Measurements from ENCODE around the gene EGFR.

EGFR gene

DNA sequence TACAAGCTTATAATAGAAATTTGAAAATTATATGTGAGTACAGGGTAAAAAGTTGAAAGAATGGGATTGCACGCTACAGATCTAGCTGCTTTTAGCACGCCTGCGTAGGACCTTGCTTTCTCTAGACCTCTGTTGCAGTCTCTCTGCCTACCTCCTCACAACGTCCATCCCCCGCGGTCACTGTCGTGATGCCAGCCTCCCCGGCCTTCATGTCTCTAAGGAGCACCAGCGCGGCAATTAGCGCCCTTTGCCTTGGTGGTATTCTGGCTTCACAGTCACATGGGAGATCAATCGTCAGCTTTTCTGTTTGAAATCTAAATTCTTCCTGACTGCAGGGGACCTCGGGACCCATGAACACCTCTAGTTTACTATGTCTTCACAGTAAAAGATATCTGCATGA is 131.3 kb downstream of the EGFR start:
- no peaks in the 10 kb centered on the region for H3K27me3 ChIP-seq (ENCODE audit: control insufficient read depth, insufficient read depth, low read length)
- H3K4me3 ChIP-seq (ENCODE audit: low read length) = no peak overlapping the region
- H3K9me3 ChIP-seq (replicated peaks; ENCODE audit: low read length) = no peaks in the 10 kb centered on the region
- peaks cover 8% of the 10 kb centered on the region for H3K4me1 ChIP-seq (ENCODE audit: control insufficient read depth, insufficient read depth, low read length)
- H3K4me2 ChIP-seq (ENCODE audit: low read length) = no peak overlapping the region
- no peak overlapping the region for H3K9ac ChIP-seq (ENCODE audit: low read depth, low read length)
- peaks cover 87% of the 10 kb centered on the region for H3K36me3 ChIP-seq (ENCODE audit: insufficient read depth, low read length)

- no peak overlapping the region for H3K4me2 ChIP-seq (ENCODE audit: low read length)
- H3K36me3 ChIP-seq (ENCODE audit: insufficient read depth, low read length) = peaks cover 87% of the 10 kb centered on the region
- no peak overlapping the region for H3K9ac ChIP-seq (ENCODE audit: low read depth, low read length)
- H3K4me1 ChIP-seq (ENCODE audit: control insufficient read depth, insufficient read depth, low read length) = peaks cover 9% of the 10 kb centered on the region
- no peaks in the 10 kb centered on the region for H3K27me3 ChIP-seq (ENCODE audit: control insufficient read depth, insufficient read depth, low read length)
- no peak overlapping the region for H3K4me3 ChIP-seq (ENCODE audit: low read length)
- H3K9me3 ChIP-seq (replicated peaks; ENCODE audit: low read length) = no peaks in the 10 kb centered on the region
Observed at GRCh38 chr7:55150709-55151451, 132.1 kb downstream of the EGFR start.

GRCh38 chr7:55152516-55152915 is 133.7 kb downstream of the EGFR start:
- Histone ChIP-seq H3K27me3 (ENCODE audit: control insufficient read depth, insufficient read depth, low read length) (no peaks in the 10 kb centered on the region), H3K4me1 (ENCODE audit: control insufficient read depth, insufficient read depth, low read length) (peaks cover 15% of the 10 kb centered on the region), H3K36me3 (ENCODE audit: insufficient read depth, low read length) (peaks cover 88% of the 10 kb centered on the region), H3K9ac (ENCODE audit: low read depth, low read length) (no peak overlapping the region), H3K4me2 (ENCODE audit: low read length) (no peak overlapping the region), H3K9me3 (replicated peaks; ENCODE audit: low read length) (no peaks in the 10 kb centered on the region), H3K4me3 (ENCODE audit: low read length) (no peak overlapping the region)

GRCh38 chr7:55154096-55154495 is 135.3 kb downstream of the EGFR start:
- H3K4me1 ChIP-seq (ENCODE audit: control insufficient read depth, insufficient read depth, low read length) = peaks cover 11% of the 10 kb centered on the region
- no peak overlapping the region for H3K4me2 ChIP-seq (ENCODE audit: low read length)
- no peaks in the 10 kb centered on the region for H3K9me3 ChIP-seq (replicated peaks; ENCODE audit: low read length)
- no peak overlapping the region for H3K9ac ChIP-seq (ENCODE audit: low read depth, low read length)
- H3K36me3 ChIP-seq (ENCODE audit: insufficient read depth, low read length) = peaks cover 91% of the 10 kb centered on the region
- no peak overlapping the region for H3K4me3 ChIP-seq (ENCODE audit: low read length)
- H3K27me3 ChIP-seq (ENCODE audit: control insufficient read depth, insufficient read depth, low read length) = no peaks in the 10 kb centered on the region

DNA sequence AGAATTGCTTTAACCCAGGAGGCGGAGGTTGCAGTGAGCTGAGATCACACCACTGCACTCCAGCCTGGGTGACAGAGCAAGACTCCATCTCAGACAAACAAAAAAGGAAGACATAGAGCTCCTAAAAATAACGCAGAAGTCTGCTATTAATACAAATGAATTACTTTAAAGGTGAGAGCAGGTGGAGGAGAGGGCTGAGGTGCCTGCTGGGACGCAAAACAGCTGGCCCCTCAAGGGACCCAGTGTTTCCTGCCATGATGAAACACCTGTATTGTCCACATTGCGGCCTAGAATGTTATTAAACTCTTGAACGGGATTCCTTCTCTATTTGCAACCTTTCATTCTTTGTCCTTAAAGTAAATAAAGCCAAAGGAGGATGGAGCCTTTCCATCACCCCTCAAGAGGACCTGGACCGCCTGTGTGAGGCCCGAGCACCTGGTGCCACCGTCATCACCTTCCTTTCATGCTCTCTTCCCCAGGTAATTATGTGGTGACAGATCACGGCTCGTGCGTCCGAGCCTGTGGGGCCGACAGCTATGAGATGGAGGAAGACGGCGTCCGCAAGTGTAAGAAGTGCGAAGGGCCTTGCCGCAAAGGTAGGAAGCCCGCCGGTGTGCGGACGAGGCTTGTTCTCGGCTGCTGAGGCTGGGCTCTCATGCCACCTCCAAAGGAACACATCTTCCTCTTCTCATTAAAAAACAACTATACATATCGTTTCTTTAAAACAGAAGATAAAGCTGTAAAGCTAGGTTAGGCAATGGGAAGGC is 136.7 kb downstream of the EGFR start:
- Histone ChIP-seq H3K9ac (ENCODE audit: low read depth, low read length) (no peak overlapping the region), H3K36me3 (ENCODE audit: insufficient read depth, low read length) (peaks cover 96% of the 10 kb centered on the region)

GRCh38 chr7:55156919-55157763 is 138.3 kb downstream of the EGFR start:
- H3K9ac ChIP-seq (ENCODE audit: low read depth, low read length) = no peak overlapping the region
- no peak overlapping the region for H3K4me2 ChIP-seq (ENCODE audit: low read length)
- H3K36me3 ChIP-seq (ENCODE audit: insufficient read depth, low read length) = peaks cover 97% of the 10 kb centered on the region
- no peaks in the 10 kb centered on the region for H3K27me3 ChIP-seq (ENCODE audit: control insufficient read depth, insufficient read depth, low read length)
- H3K4me1 ChIP-seq (ENCODE audit: control insufficient read depth, insufficient read depth, low read length) = peaks cover 17% of the 10 kb centered on the region
- H3K4me3 ChIP-seq (ENCODE audit: low read length) = no peak overlapping the region
- H3K9me3 ChIP-seq (replicated peaks; ENCODE audit: low read length) = no peaks in the 10 kb centered on the region

More for the DNA sequence above, 136.7 kb downstream of the EGFR start:
- H3K27me3 ChIP-seq (ENCODE audit: control insufficient read depth, insufficient read depth, low read length) = no peaks in the 10 kb centered on the region
- H3K9me3 ChIP-seq (replicated peaks; ENCODE audit: low read length) = no peaks in the 10 kb centered on the region
- H3K4me1 ChIP-seq (ENCODE audit: control insufficient read depth, insufficient read depth, low read length) = peaks cover 13% of the 10 kb centered on the region
- H3K4me3 ChIP-seq (ENCODE audit: low read length) = no peak overlapping the region
- H3K4me2 ChIP-seq (ENCODE audit: low read length) = no peak overlapping the region

DNA sequence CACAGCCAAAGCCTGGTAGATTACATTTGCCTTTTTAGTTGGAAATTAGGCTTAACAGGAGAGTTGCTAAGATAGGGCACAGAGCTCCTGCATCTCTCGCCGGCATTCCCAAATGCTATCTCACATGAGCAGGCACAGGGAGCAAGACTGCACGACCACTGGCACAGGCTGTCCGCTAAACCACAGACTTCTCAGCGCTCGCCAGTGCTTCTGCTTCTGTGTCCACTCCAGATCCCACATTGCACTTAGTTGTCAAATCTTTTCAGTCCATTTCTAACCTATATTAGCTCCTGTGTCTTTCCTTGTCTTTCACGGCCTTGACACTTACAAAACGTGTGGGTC is 138.9 kb downstream of the EGFR start:
- Histone ChIP-seq H3K9me3 (replicated peaks; ENCODE audit: low read length) (no peaks in the 10 kb centered on the region), H3K27me3 (ENCODE audit: control insufficient read depth, insufficient read depth, low read length) (no peaks in the 10 kb centered on the region), H3K4me3 (ENCODE audit: low read length) (no peak overlapping the region), H3K4me1 (ENCODE audit: control insufficient read depth, insufficient read depth, low read length) (peaks cover 17% of the 10 kb centered on the region), H3K4me2 (ENCODE audit: low read length) (no peak overlapping the region), H3K36me3 (ENCODE audit: insufficient read depth, low read length) (peaks cover 97% of the 10 kb centered on the region), H3K9ac (ENCODE audit: low read depth, low read length) (no peak overlapping the region)

DNA sequence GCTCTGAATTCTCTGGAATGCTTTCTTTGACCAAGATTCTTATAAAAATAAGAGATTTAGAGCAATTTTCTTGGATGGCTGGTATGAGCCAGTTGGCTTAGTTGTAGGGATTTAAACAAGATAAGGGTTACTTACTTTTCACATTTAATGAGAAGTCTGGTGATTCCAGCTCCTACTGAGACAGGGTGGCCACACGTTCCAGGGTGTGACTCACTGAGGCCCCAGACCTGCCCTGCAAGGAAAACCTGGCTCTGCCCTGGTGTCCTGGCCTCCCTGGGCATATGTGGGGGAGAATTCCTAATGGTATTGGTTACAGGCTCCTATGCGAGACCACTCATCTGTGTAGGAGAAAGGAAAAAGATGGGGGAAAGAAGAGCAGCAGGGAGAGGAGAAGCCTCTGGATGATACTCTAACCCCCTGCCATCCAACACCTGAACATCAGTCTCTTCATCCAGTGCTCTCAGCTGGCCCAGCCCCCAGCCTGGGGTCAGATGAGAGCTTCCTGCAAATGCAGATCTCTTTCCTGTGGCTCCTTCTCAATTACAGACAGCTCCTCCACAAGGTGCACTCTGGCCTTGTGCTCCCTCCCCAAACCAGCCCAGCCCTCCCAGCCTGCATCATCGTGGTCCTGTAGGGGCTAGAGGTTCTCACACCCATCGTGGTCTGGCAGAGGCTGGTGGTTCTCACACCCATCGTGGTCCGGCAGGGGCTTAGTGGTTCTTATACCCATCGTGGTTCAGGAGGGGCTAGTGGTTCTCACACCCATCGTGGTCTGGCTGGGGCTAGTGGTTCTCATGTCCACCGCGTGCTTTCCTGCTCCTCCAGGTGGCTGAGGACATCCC is 139.9 kb downstream of the EGFR start:
- no peaks in the 10 kb centered on the region for H3K9me3 ChIP-seq (replicated peaks; ENCODE audit: low read length)
- no peak overlapping the region for H3K4me3 ChIP-seq (ENCODE audit: low read length)
- H3K36me3 ChIP-seq (ENCODE audit: insufficient read depth, low read length) = peaks cover 92% of the 10 kb centered on the region
- H3K9ac ChIP-seq (ENCODE audit: low read depth, low read length) = no peak overlapping the region
- no peak overlapping the region for H3K4me2 ChIP-seq (ENCODE audit: low read length)
- H3K27me3 ChIP-seq (ENCODE audit: control insufficient read depth, insufficient read depth, low read length) = no peaks in the 10 kb centered on the region
- H3K4me1 ChIP-seq (ENCODE audit: control insufficient read depth, insufficient read depth, low read length) = peaks cover 17% of the 10 kb centered on the region

DNA sequence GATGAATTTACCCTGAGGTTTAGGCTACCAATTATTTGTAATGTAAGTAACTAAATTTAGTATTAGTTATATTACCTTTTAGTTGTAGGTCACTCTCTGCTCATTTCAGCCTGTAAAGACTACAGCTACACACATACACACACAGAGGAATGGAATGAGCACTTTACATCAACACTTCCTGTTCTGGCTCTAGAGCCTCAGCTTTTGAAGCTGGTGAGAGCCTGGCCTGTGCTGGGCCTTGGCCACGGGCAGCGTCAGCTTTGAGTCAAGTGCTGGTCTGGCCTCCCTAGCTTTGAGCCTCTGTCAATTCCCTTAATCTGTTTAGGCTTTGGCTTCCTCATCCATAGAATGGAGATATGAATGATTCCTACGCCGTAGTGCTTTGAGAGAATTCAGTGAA is 141.7 kb downstream of the EGFR start:
- no peaks in the 10 kb centered on the region for H3K9me3 ChIP-seq (replicated peaks; ENCODE audit: low read length)
- peaks cover 93% of the 10 kb centered on the region for H3K36me3 ChIP-seq (ENCODE audit: insufficient read depth, low read length)
- no peak overlapping the region for H3K9ac ChIP-seq (ENCODE audit: low read depth, low read length)
- H3K4me2 ChIP-seq (ENCODE audit: low read length) = no peak overlapping the region
- no peaks in the 10 kb centered on the region for H3K27me3 ChIP-seq (ENCODE audit: control insufficient read depth, insufficient read depth, low read length)
- H3K4me1 ChIP-seq (ENCODE audit: control insufficient read depth, insufficient read depth, low read length) = peaks cover 17% of the 10 kb centered on the region
- no peak overlapping the region for H3K4me3 ChIP-seq (ENCODE audit: low read length)

- H3K9me3 ChIP-seq (replicated peaks; ENCODE audit: low read length) = no peaks in the 10 kb centered on the region
- H3K36me3 ChIP-seq (ENCODE audit: insufficient read depth, low read length) = peaks cover 93% of the 10 kb centered on the region
- H3K9ac ChIP-seq (ENCODE audit: low read depth, low read length) = no peak overlapping the region
- H3K4me1 ChIP-seq (ENCODE audit: control insufficient read depth, insufficient read depth, low read length) = peaks cover 12% of the 10 kb centered on the region
- no peak overlapping the region for H3K4me2 ChIP-seq (ENCODE audit: low read length)
- H3K27me3 ChIP-seq (ENCODE audit: control insufficient read depth, insufficient read depth, low read length) = no peaks in the 10 kb centered on the region
- H3K4me3 ChIP-seq (ENCODE audit: low read length) = no peak overlapping the region
Observed at GRCh38 chr7:55161154-55161687, 142.4 kb downstream of the EGFR start.

Measured in skeletal muscle satellite cell (primary cell).